Lung (tissue), 12 donors: ENCODE results near the gene GBX2. TPM values are rescaled to one million over a fixed set of nuclear protein-coding genes. Genes with fewer than 3 reads are reported as not detected.

ENCODE experiments used
- ATAC-seq: fragments of 200-7000 bp; cut with Tn5 transposase; one replicate; pipeline ENCODE4 v1.9.1; 2020; ENCODE audit warnings: moderate number of reproducible peaks; ENCODE audit not compliant: insufficient read depth, low FRiP score
- DNase-seq, 3 donors: peaks; one replicate each; pipeline ENCODE4 v3.0.0-alpha.2; 2013 to 2017
- H3K27ac ChIP-seq, 2 donors: one replicate each; pipeline ENCODE4 v1.5.1; 2013; ENCODE audit warnings: mild to moderate bottlenecking in 2 of 2, moderate library complexity in 2 of 2, control low read depth in 1 of 2, inconsistent platforms in 1 of 2, low read depth in 1 of 2, low read length in 1 of 2
- H3K27me3 ChIP-seq, 3 donors: one replicate each; pipeline ENCODE4 v1.5.1; 2013; ENCODE audit warnings: low read length in 2 of 3; ENCODE audit not compliant: control insufficient read depth in 3 of 3, insufficient read depth in 3 of 3
- H3K36me3 ChIP-seq, 4 donors: one replicate each; pipeline ENCODE4 v1.5.1; 2013; ENCODE audit warnings: low read length in 4 of 4, mild to moderate bottlenecking in 1 of 4, moderate library complexity in 1 of 4; ENCODE audit not compliant: control insufficient read depth in 4 of 4, insufficient read depth in 4 of 4
- H3K4me1 ChIP-seq, 5 donors: one replicate each; pipeline ENCODE4 v1.5.1; 2013; ENCODE audit warnings: low read length in 5 of 5, mild to moderate bottlenecking in 2 of 5, moderate library complexity in 1 of 5; ENCODE audit not compliant: control insufficient read depth in 5 of 5, insufficient read depth in 5 of 5
- H3K4me3 ChIP-seq: one replicate; pipeline ENCODE4 v1.5.1; 2013; ENCODE audit warnings: mild to moderate bottlenecking, control low read depth, moderate library complexity
- H3K9ac ChIP-seq, 2 donors: one replicate each; pipeline ENCODE4 v1.5.1; 2013; ENCODE audit warnings: low read length in 2 of 2, control low read depth in 1 of 2; ENCODE audit not compliant: insufficient read depth in 1 of 2
- H3K9me3 ChIP-seq, 4 donors: one replicate each; pipeline ENCODE4 v1.5.1; 2013; ENCODE audit warnings: low read length in 3 of 4, mild to moderate bottlenecking in 1 of 4, moderate library complexity in 1 of 4; ENCODE audit not compliant: control insufficient read depth in 4 of 4, insufficient read depth in 3 of 4
- WGBS, 2 donors: extraction: QIAGEN DNeasy Blood & Tissue Kit; methylation state at CpG; one replicate each; pipeline ENCODE4 v1.1.7; 2013; 5-methylcytosine and 5-hydroxymethylcytosine counted together
- polyA plus RNA-seq, 2 donors: library from polyadenylated mRNA; stranded (reverse); fragments of 200-250 nt; gene quantifications; one replicate each; pipeline ENCODE4 v1.2.1, GENCODE V29; 2013
- total RNA-seq, 2 donors: library from RNA; depleted of rRNA in 1 of 2; stranded (reverse); fragments of >200 nt in 1 of 2; gene quantifications; one replicate each; pipeline ENCODE4 v1.2.1, GENCODE V29; 2014 to 2021
- TF ChIP-seq, protein P1 (sequence below): IDR thresholded peaks from 2 replicates; pipeline ENCODE4 v1.5.1; 2012; ENCODE audit warnings: mild to moderate bottlenecking; ENCODE audit errors: control extremely low read depth, extremely low read depth
- donor health status: control.
- donor health status: control.
- donor health status: Bipolar disorder and iron deficiency.
- donor health status: healthy.
- donor health status: DM: yes; HTN: yes; CAD: no.

Gene GBX2
- total and polyA plus RNA-seq, 4 donors: 0.17 TPM; not detected in 3

DNA sequence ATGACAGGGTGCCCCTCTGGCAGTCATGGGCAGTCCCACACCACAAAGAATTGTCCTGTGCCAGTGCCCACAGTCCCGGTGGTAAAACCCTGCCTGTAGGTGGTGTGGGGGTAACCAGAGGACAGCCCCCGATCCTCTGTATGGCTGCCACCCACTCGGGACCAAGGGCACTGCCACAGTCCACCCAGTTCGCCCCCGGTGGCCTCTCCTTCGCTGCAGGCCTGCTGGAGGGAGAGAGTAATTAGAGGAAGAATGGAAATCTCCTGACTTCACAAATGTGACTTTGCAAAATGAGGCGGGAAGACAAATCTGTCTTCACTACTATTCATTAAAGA lies 11.4 kb downstream of the GBX2 start:
- Histone ChIP-seq H3K9ac (no peak overlapping the region), H3K27me3 (peaks cover 0 to 57% (median 41%) of the 10 kb centered on the region in 3 donors), H3K36me3 (no peaks in the 10 kb centered on the region), H3K27ac (no peak overlapping the region), H3K9me3 (peaks cover 0 to 9% (median 6%) of the 10 kb centered on the region in 4 donors), H3K4me3 (no peak overlapping the region), H3K4me1 (no peaks in the 10 kb centered on the region)
- ATAC-seq: no peak
- DNase-seq: no peak
- TF ChIP-seq, protein P1, sequence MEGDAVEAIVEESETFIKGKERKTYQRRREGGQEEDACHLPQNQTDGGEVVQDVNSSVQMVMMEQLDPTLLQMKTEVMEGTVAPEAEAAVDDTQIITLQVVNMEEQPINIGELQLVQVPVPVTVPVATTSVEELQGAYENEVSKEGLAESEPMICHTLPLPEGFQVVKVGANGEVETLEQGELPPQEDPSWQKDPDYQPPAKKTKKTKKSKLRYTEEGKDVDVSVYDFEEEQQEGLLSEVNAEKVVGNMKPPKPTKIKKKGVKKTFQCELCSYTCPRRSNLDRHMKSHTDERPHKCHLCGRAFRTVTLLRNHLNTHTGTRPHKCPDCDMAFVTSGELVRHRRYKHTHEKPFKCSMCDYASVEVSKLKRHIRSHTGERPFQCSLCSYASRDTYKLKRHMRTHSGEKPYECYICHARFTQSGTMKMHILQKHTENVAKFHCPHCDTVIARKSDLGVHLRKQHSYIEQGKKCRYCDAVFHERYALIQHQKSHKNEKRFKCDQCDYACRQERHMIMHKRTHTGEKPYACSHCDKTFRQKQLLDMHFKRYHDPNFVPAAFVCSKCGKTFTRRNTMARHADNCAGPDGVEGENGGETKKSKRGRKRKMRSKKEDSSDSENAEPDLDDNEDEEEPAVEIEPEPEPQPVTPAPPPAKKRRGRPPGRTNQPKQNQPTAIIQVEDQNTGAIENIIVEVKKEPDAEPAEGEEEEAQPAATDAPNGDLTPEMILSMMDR: no peak
- 75 to 87% methylated on average over 7 of the region's 7 CpGs for WGBS, 2 donors

DNA sequence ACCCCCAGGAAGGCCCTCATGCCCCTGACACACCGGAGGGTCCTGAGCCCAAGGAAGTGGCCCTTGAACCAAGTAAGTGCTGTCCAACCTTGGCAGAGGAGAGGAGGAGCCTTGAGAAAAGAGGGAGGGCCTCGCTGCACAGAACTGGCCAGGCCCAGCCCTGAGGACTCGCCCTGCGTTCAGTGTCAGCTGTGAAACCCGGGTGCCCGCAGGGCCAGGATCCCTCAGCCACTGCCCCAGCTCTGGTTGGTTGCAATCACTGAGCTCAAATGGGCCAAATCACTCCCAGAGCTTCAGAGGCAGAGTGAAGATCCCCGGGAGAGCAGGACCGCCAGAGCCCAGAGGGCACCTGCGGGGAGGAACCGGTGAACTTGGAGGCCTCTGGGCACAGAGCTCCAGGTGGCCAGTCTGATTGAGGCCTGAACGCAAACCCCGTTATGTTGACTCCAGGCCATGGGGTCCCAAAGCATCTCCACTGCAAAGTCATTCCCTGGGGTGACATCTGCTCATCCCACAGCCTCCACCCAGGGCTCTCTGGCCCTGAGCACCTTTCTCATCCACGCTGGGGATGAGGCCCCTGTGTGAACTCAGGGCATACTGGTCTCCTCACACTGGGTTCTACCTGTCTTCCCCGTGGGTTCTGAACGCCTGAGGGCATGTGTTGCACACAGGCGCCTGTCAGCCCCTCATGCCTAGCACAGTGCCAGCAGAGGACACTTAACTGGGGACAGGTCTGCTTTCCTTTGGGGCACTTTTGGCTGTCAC lies 11.9 kb downstream of the GBX2 start:
- Histone ChIP-seq H3K27ac (no peak overlapping the region), H3K9me3 (peaks cover 0 to 9% (median 6%) of the 10 kb centered on the region in 4 donors), H3K27me3 (peaks cover 0 to 53% (median 36%) of the 10 kb centered on the region in 3 donors), H3K9ac (no peak overlapping the region), H3K36me3 (no peaks in the 10 kb centered on the region), H3K4me3 (no peak overlapping the region), H3K4me1 (no peaks in the 10 kb centered on the region)
- DNase-seq: no peak
- TF ChIP-seq, protein P1: no peak
- 88 to 91% methylated on average over 16 of the region's 16 CpGs for WGBS, 2 donors
- ATAC-seq: no peak

DNA sequence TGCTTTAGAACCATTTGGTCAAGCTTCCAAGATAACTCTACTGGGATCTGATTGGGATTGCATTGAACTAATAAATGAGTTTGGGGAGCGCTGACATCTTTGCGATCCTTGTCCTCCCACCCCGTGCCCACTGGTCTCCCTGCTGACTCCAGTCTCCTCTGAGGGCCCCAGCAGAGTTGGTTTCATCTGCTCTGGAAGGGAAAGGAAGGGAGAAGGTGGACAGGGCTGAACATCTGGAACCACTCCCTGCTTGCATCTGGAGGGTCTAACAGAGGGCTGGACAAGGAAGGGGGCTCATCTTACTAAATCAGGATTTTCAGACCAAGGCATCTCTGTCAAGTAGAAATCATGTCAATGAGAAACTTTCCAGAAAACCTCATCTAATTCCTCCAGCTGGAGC lies 12.8 kb downstream of the GBX2 start:
- Histone ChIP-seq H3K27ac (no peak overlapping the region), H3K36me3 (no peaks in the 10 kb centered on the region), H3K4me3 (no peak overlapping the region), H3K9me3 (peaks cover 0 to 15% (median 7%) of the 10 kb centered on the region in 4 donors), H3K9ac (no peak overlapping the region), H3K4me1 (no peaks in the 10 kb centered on the region), H3K27me3 (peaks cover 0 to 45% (median 29%) of the 10 kb centered on the region in 3 donors)
- TF ChIP-seq, protein P1: no peak
- DNase-seq (no peak), ATAC-seq (no peak)
- WGBS, 2 donors: 90 to 95% methylated on average over 3 of the region's 3 CpGs
